GM12878 (cell line): ENCODE measurements around the gene PRPSAP1. TPM values are rescaled to one million over a fixed set of nuclear protein-coding genes. Genes with fewer than 3 reads are reported as not detected.

Experiments
- ATAC-seq: fragments of 200-7000 bp; cut with Tn5 transposase; 3 replicates; pipeline ENCODE4 v1.9.1; 2020; ENCODE audit warnings: mild to moderate bottlenecking, moderate library complexity
- BruUV-seq: library from RNA; stranded (reverse); fragments of 400-500 nt; replicated peaks from 2 replicates; lab custom pipeline; 2021; lab: Mats Ljungman, UMichigan
- CTCF ChIA-PET: fragments of 300-600 bp; sonication (Branson Sonifier 250); formaldehyde crosslinking; extraction: SDS; loops from one replicate; lab custom pipeline; 2021; ENCODE audit warnings: inconsistent platforms; lab: Yijun Ruan, JAX
- POLR2A ChIA-PET: fragments of 350-600 bp; formaldehyde crosslinking; extraction: SDS; loops from one replicate; lab custom pipeline; 2021; ENCODE audit warnings: inconsistent platforms; lab: Charles Lee
- RAD21 ChIA-PET: fragments of 300-600 bp; sonication (Branson Sonifier 250); formaldehyde crosslinking; loops from one replicate; lab custom pipeline; 2023; ENCODE audit warnings: antibody characterized with exemption; ENCODE audit not compliant: unreplicated experiment; lab: Charles Lee
- SMC1A ChIA-PET: fragments of 300-600 bp; sonication (Branson Sonifier 250); formaldehyde crosslinking; loops from one replicate; lab custom pipeline; 2023; ENCODE audit not compliant: unreplicated experiment, uncharacterized antibody; lab: Charles Lee
- DNase-seq: peaks from one replicate; pipeline ENCODE4 v3.0.0-alpha.2; 2011; ENCODE audit warnings: low read depth, low spot score
- FAIRE-seq: peaks from 3 replicates; lab custom pipeline; 2011; peaks lifted over from hg19 to GRCh38; lab: Jason Lieb, UNC
- H2AFZ ChIP-seq: 2 replicates; pipeline ENCODE4 v1.6.0; 2011; ENCODE audit warnings: low read depth, low read length, control low read depth; ENCODE audit not compliant: control insufficient read depth
- H3K27ac ChIP-seq: 2 replicates; pipeline ENCODE4 v1.5.1; 2011; ENCODE audit warnings: control low read depth; ENCODE audit not compliant: control insufficient read depth, insufficient read depth
- H3K27me3 ChIP-seq, 2 experiments: replicated peaks in 1 of 2; 2 replicates each; pipeline versions ENCODE4 v1.6.0 to v1.6.1; 2011; ENCODE audit warnings: low read length in 1 of 2; ENCODE audit not compliant: control insufficient read depth in 2 of 2, insufficient read depth in 2 of 2
- H3K36me3 ChIP-seq, 2 experiments: 2 replicates each; pipeline ENCODE4 v1.5.1; 2011; ENCODE audit warnings: low read length in 1 of 2; ENCODE audit not compliant: control insufficient read depth in 2 of 2, insufficient read depth in 2 of 2
- H3K4me1 ChIP-seq: 2 replicates; pipeline ENCODE4 v1.6.1; 2011; ENCODE audit warnings: mild to moderate bottlenecking, low read length, moderate library complexity, mixed read lengths; ENCODE audit not compliant: control insufficient read depth, insufficient read depth
- H3K4me2 ChIP-seq: 2 replicates; pipeline ENCODE4 v1.6.0; 2011; ENCODE audit warnings: control low read depth; ENCODE audit not compliant: control insufficient read depth, insufficient read depth
- H3K4me3 ChIP-seq: fragments of 200-600 bp; sonication (generic); 2 replicates; pipeline ENCODE4 v1.5.1; 2016
- H3K79me2 ChIP-seq: 2 replicates; pipeline ENCODE4 v1.6.0; 2011; ENCODE audit warnings: low read length; ENCODE audit not compliant: control insufficient read depth, insufficient read depth
- H3K9ac ChIP-seq: 2 replicates; pipeline ENCODE4 v1.8.0; 2011; ENCODE audit warnings: low read length, control low read depth, mixed read lengths; ENCODE audit not compliant: control insufficient read depth, insufficient read depth
- H3K9me3 ChIP-seq: replicated peaks from 3 replicates; pipeline ENCODE4 v1.5.1; 2011; ENCODE audit warnings: mild to moderate bottlenecking, low read length; ENCODE audit not compliant: control insufficient read depth, insufficient read depth
- H4K20me1 ChIP-seq: 2 replicates; pipeline ENCODE4 v1.6.0; 2011; ENCODE audit not compliant: control insufficient read depth, insufficient read depth
- BACH1 ChIP-seq: fragments of 450-650 bp; IDR thresholded peaks from 2 replicates; pipeline ENCODE4 v1.6.1; 2017; ENCODE audit warnings: mild to moderate bottlenecking, borderline replicate concordance
- BMI1 ChIP-seq: fragments of 450-650 bp; IDR thresholded peaks from 2 replicates; pipeline ENCODE4 v1.6.1; 2016; ENCODE audit warnings: mild to moderate bottlenecking, moderate library complexity, borderline replicate concordance
- E4F1 ChIP-seq: fragments of 450-650 bp; IDR thresholded peaks from 2 replicates; pipeline ENCODE4 v1.6.1; 2018; ENCODE audit warnings: borderline replicate concordance, mild to moderate bottlenecking; ENCODE audit not compliant: partially characterized antibody
- HCFC1 ChIP-seq: fragments of 150-350 bp; IDR thresholded peaks from 2 replicates; pipeline ENCODE4 v1.6.1; 2014; ENCODE audit warnings: low read length
- HDAC2 ChIP-seq: fragments of 200-600 bp; sonication (generic); IDR thresholded peaks from 2 replicates; pipeline ENCODE4 v1.6.1; 2017
- IRF3 ChIP-seq: fragments of 450-650 bp; IDR thresholded peaks from 2 replicates; pipeline ENCODE4 v1.6.1; 2014; ENCODE audit warnings: mild to moderate bottlenecking
- MAX ChIP-seq: IDR thresholded peaks from 2 replicates; pipeline ENCODE4 v1.6.1; 2012; ENCODE audit warnings: low read depth, low read length, improper control_type of control experiment
- MTA2 ChIP-seq: fragments of 450-650 bp; IDR thresholded peaks from 2 replicates; pipeline ENCODE4 v1.6.1; 2016; ENCODE audit warnings: low read depth, mild to moderate bottlenecking, moderate library complexity
- MYC ChIP-seq: IDR thresholded peaks from 2 replicates; pipeline ENCODE4 v1.6.1; 2011; ENCODE audit warnings: mild to moderate bottlenecking, low read length, moderate library complexity, inconsistent platforms; ENCODE audit not compliant: insufficient read depth, insufficient replicate concordance, insufficient read length, severe bottlenecking
- NBN ChIP-seq: fragments of 450-650 bp; IDR thresholded peaks from 2 replicates; pipeline ENCODE4 v1.6.1; 2016
- PAX5 ChIP-seq: IDR thresholded peaks from 2 replicates; pipeline ENCODE4 v1.6.1; 2011; ENCODE audit warnings: low read depth, low read length, borderline replicate concordance
- POU2F2 ChIP-seq: IDR thresholded peaks from 3 replicates; pipeline ENCODE4 v1.6.1; 2011; ENCODE audit warnings: low read depth, mild to moderate bottlenecking, low read length, borderline replicate concordance
- SIX5 ChIP-seq: IDR thresholded peaks from 2 replicates; pipeline ENCODE4 v1.6.1; 2011; ENCODE audit warnings: mild to moderate bottlenecking, low read depth, low read length, moderate library complexity; ENCODE audit not compliant: severe bottlenecking
- SMAD1 ChIP-seq: fragments of 450-650 bp; IDR thresholded peaks from 2 replicates; pipeline ENCODE4 v1.6.1; 2018; ENCODE audit warnings: mild to moderate bottlenecking, low read depth; ENCODE audit not compliant: partially characterized antibody
- STAT1 ChIP-seq: fragments of 450-650 bp; conservative IDR thresholded peaks from 2 replicates; pipeline ENCODE4 v1.6.1; 2014; ENCODE audit warnings: antibody characterized with exemption, mild to moderate bottlenecking
- TBL1XR1 ChIP-seq: IDR thresholded peaks from 2 replicates; pipeline ENCODE4 v1.6.1; 2012; ENCODE audit warnings: low read depth, low read length, improper control_type of control experiment
- ZNF622 ChIP-seq: fragments of 450-650 bp; IDR thresholded peaks from 2 replicates; pipeline ENCODE4 v1.6.1; 2017; ENCODE audit warnings: mild to moderate bottlenecking, inconsistent platforms
- WGBS: methylation state at CpG from one replicate; pipeline ENCODE4 v1.1.6; 2016; ENCODE audit warnings: low lambda C conversion rate; ENCODE audit not compliant: insufficient replicate concordance, insufficient coverage; ENCODE audit errors: missing lambda C conversion rate; 5-methylcytosine and 5-hydroxymethylcytosine counted together
- in situ Hi-C: fragments of 300-500 bp; cut with MboI; formaldehyde crosslinking; loops from 9 replicates; pipeline ENCODE4 v1.14.3; 2018; ENCODE audit warnings: mixed read lengths
- intact Hi-C: fragments of 100-400 bp; cut with micrococcal nuclease; formaldehyde crosslinking; loops from one replicate; pipeline ENCODE4 v1.14.2; 2022; ENCODE audit not compliant: unreplicated experiment
- polyA plus RNA-seq, 11 experiments: library from polyadenylated mRNA; depleted of rRNA in 4 of 11; unstranded in 6 of 11; stranded (reverse) in 5 of 11; fragments of >200 nt; fragmentation: Nextera tagmentation in 4 of 11; fragmentation: Illumina TruSeq in 1 of 11; extraction: Ambion mirVana in 4 of 11; extraction: Trizol in 1 of 11; gene quantifications; 1 replicate in 1 of 11; 2 replicates in 10 of 11; pipeline versions ENCODE4 v1.2.1 to v1.2.3, GENCODE V29; 2011 to 2016; ENCODE audit warnings: inconsistent platforms in 2 of 11, missing spikeins in 2 of 11, low read depth in 1 of 11
- total RNA-seq, 4 experiments: library from RNA; depleted of rRNA in 3 of 4; stranded (reverse); fragments of >200 nt in 3 of 4; fragmentation: Illumina TruSeq in 1 of 4; extraction: Trizol in 1 of 4; gene quantifications; 2 replicates each; pipeline versions ENCODE4 v1.2.1 to v1.2.3, GENCODE V29; 2013 to 2021
- TF ChIP-seq, protein P1 (sequence below): IDR thresholded peaks from 2 replicates; pipeline ENCODE4 v1.6.1; 2011; ENCODE audit warnings: borderline replicate concordance, low read depth, mild to moderate bottlenecking, moderate library complexity, low read length; ENCODE audit not compliant: insufficient read depth, poor library complexity, severe bottlenecking
- TF ChIP-seq, protein P2 (sequence below): IDR thresholded peaks from 2 replicates; pipeline ENCODE4 v1.6.1; 2012; ENCODE audit warnings: low read depth, low read length, improper control_type of control experiment

The PRPSAP1 gene
- total and polyA plus RNA-seq, 10 of the 15 experiments (the other 5 are each of a cell fraction or from before 2014, with no cell fraction given) = 15.8 to 84.2 (median 44.2) TPM

GRCh38 chr17:76369804-76370203 is 16.1 kb upstream of the PRPSAP1 start:
- H3K9ac ChIP-seq = no peak overlapping the region
- in situ Hi-C loops = no loop called here

More at GRCh38 chr17:76369804-76370203, 16.1 kb upstream of the PRPSAP1 start:
- ATAC-seq (no peak), FAIRE-seq (no peak), DNase-seq (no peak)
- ChIA-PET RAD21 (interaction anchor here (0.6 to 1.0 kb wide), 2 partner anchors 28 to 139 kb away, joined by 4 read pairs; no protein-coding TSS in a partner anchor), CTCF (interaction anchor here (0.9 to 1.8 kb wide), 5 partner anchors 8 to 89 kb away, joined by 3 to 8 read pairs (median 5); partner anchors contain the start of gene PRPSAP1), POLR2A (interaction anchor here (0.6 kb wide), 1 partner anchor 60 kb away, joined by 3 read pairs; no protein-coding TSS in a partner anchor), SMC1A (interaction anchor here (0.6 to 1.3 kb wide), 5 partner anchors 15 to 1025 kb away, joined by 3 read pairs; partner anchors contain the start of genes PRPSAP1 and SPHK1)
- H3K27me3 ChIP-seq = no peaks in the 10 kb centered on the region
- no peak overlapping the region for H3K4me2 ChIP-seq
- no peaks in the 10 kb centered on the region for H4K20me1 ChIP-seq
- no TSS peak for BruUV-seq
- intact Hi-C loops = no loop called here
- H3K27ac ChIP-seq = no peak overlapping the region
- no peaks in the 10 kb centered on the region for H3K79me2 ChIP-seq
- TF ChIP-seq PAX5 = no peak
- TF ChIP-seq, protein P1, sequence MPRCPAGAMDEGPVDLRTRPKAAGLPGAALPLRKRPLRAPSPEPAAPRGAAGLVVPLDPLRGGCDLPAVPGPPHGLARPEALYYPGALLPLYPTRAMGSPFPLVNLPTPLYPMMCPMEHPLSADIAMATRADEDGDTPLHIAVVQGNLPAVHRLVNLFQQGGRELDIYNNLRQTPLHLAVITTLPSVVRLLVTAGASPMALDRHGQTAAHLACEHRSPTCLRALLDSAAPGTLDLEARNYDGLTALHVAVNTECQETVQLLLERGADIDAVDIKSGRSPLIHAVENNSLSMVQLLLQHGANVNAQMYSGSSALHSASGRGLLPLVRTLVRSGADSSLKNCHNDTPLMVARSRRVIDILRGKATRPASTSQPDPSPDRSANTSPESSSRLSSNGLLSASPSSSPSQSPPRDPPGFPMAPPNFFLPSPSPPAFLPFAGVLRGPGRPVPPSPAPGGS = no peak
- TF ChIP-seq, protein P2, sequence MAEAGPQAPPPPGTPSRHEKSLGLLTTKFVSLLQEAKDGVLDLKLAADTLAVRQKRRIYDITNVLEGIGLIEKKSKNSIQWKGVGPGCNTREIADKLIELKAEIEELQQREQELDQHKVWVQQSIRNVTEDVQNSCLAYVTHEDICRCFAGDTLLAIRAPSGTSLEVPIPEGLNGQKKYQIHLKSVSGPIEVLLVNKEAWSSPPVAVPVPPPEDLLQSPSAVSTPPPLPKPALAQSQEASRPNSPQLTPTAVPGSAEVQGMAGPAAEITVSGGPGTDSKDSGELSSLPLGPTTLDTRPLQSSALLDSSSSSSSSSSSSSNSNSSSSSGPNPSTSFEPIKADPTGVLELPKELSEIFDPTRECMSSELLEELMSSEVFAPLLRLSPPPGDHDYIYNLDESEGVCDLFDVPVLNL = no peak
- TF ChIP-seq BMI1 = no peak
- no peak for TF ChIP-seq ZNF622
- TF ChIP-seq MAX = no peak
- no peak for TF ChIP-seq IRF3
- TF ChIP-seq STAT1 = no peak
- no peak for TF ChIP-seq E4F1
- no peak for TF ChIP-seq BACH1
- TF ChIP-seq NBN = no peak
- TF ChIP-seq MTA2 = no peak
- TF ChIP-seq POU2F2 = no peak
- no peak for TF ChIP-seq SIX5
- no peak for TF ChIP-seq SMAD1
- TF ChIP-seq HDAC2 = no peak
- no peak for TF ChIP-seq MYC
- TF ChIP-seq TBL1XR1 = no peak
- no peak for TF ChIP-seq HCFC1
- no peaks in the 10 kb centered on the region for H3K36me3 ChIP-seq
- no peaks in the 10 kb centered on the region for H3K9me3 ChIP-seq
- whole genome bisulfite sequencing = 63% methylated on average over 7 of the region's 7 CpGs
- no peaks in the 10 kb centered on the region for H3K4me1 ChIP-seq
- no peak overlapping the region for H2AFZ ChIP-seq
- no peak overlapping the region for H3K4me3 ChIP-seq
